Subcutaneous adipose tissue (tissue), 4 donors: ENCODE results near the gene CXCL13. TPM values are rescaled to one million over a fixed set of nuclear protein-coding genes. Genes with fewer than 3 reads are reported as not detected.

Experiments
- CTCF ChIP-seq: fragments of 450-650 bp; IDR thresholded peaks from one replicate; pipeline ENCODE4 v1.5.1; 2016; ENCODE audit warnings: low read depth, mild to moderate bottlenecking, control low read depth, antibody characterized with exemption, moderate library complexity
- total RNA-seq, 4 donors: library from RNA; depleted of rRNA; stranded (reverse); fragments of >200 nt; gene quantifications; one replicate each; pipeline ENCODE4 v1.1.0, GENCODE V29; 2016

CXCL13 gene
- total RNA-seq, 4 donors from 2014 or later: 0.44 TPM; not detected in 3

DNA sequence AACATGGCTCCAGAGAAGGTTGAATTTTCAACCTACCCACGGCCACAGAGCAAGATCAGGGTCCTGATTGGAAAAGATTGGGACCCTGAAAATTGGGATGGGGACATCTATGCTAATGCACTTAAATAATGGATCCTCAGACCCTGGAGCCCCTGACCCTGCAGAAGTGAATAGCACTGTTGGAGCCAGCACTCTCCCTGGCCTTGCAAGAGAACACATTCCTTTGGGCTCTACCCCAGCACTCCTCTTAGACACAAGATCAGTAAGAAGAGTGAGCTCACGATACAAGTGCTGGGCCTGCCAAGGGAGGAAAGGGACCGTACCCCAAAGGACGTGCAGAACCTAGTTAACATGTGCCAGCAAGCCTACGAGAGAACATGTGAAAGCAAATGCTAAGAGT lies 19.9 kb downstream of the CXCL13 start:
- no peak for TF ChIP-seq CTCF

GRCh38 chr4:77629885-77630284 lies 24.3 kb downstream of the CXCL13 start:
- no peak for TF ChIP-seq CTCF

GRCh38 chr4:77631276-77631675 lies 25.7 kb downstream of the CXCL13 start:
- TF ChIP-seq CTCF: no peak

DNA sequence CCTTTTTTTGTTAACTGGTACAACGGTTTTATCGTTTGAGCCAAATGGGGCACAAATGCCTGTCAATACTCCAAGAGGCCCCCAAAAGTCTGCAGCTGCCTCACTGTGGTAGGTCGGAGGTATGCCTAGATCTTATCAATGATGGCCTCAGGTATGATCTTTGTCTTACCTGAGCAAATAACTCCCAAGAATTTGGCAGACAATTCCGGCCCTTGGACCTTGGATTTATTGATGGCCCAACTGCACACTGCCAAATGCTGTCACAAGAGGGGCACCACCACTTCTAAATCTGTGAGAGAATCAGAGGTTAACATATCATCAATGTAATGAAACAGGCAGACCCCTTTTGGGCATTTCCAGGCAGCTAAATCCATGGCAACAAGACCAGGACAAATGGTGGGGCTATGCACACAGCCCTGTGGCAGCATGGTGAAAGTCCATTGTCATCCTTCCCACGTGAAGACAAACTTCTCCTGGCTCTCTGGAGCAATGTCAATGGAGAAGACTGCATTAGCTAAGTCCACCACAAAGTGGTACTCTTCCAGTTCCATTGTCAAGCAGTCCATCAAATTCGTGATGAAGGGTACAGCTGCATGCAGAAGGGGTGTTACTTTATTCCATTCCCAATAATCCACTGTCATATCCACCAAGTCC lies 28.6 kb downstream of the CXCL13 start:
- TF ChIP-seq CTCF: no peak

DNA sequence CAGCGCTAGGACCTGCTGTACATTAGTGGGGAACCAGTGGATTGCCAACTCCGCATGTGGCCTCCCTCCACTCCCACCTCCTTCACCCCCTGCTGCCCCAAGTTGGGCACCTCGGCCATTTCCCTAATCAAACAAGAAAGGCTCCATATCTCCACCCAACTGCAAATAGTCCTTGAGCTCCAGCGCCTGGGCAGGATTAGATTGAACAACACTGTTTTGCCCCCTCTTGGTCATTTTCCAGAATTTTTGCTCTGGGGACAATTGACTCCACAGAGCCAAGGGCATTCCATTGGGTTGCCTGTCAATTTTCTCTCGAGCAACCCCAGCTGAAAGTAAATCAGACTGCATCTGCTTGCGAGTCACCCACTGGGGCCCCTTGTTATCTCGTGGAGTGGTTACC lies 29.6 kb downstream of the CXCL13 start:
- TF ChIP-seq CTCF: no peak

DNA sequence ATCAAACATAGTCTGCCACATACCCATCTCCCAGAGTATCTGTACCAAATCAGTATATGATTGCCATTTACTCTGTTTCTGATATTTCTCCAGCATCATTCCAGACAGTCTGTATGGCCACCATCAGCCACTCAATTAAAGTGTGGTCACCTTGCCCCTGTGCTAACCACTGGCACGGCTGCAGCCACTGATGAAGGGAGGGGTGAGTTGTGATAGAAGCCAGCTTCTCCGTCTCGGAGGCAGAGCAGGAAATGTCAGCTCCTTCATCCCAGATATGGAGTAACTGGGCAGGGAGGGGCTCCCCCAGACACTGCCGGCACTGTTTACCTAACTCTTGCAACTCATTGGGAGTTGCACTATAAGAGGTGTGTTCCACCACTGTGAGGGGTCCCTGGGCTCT lies 30.3 kb downstream of the CXCL13 start:
- no peak for TF ChIP-seq CTCF

DNA sequence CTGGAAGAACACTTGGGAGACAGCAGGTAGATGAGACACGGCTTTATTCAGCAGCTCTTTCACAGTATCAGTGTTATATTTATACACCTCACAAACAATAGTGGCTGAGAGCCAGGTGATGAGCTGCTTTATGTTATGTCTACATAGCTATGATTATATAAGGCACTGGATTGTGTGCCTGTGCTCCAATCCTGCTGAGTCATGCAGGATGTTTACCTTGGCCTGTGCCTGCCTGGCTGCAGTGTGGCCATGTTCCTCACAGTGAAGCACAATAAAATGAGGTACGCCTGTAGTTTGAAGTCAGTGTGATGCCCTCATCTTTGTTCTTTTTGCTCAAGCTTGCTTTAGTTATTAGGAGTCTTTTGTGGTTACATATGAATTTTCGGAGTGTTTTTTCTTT lies 31.3 kb downstream of the CXCL13 start:
- no peak for TF ChIP-seq CTCF
